Activated CD4-positive, alpha-beta T cell treated with anti-CD3 and anti-CD28 coated beads for 48 hours (primary cell): ENCODE data around the gene INPP4A.

Experiments used
- DNase-seq: peaks from one replicate; pipeline ENCODE4 v3.0.0-alpha.2; 2020

The INPP4A gene

DNA sequence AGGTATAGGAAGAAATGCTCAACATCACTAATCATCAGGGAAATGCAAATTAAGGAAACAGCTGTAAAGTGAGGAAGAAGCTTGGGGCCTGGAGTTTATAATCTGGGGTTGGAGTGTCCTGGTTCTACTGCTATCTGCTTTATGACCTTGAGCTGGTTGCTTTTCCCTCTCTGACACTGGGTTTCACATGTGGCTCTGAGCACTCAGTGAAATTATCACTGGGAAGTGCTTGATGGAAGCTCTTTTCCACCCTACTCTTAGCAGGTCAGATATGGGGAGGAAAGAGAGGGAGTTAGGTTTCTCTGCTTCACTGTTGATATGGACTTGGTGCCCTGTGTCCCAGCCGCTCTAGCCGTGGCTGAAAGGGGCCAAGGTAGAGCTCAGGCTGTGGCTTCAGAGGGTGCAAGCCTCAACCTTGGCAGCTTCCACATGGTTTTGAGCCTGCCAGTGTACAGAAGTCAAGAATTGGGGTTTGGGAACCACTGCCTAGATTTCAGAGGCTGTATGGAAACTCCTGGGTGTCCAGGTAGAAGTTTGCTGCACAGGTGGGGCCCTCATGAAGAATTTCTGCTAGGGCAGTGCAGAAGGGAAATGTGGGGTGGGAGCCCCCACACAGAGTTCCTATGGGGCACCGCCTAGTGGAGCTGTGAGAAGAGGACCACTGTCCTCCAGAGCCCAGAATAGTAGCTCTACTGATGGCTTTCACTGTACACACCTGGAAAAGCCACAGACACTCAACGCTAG lies 52.3 kb downstream of the INPP4A start:
- DNase-seq: no peak

DNA sequence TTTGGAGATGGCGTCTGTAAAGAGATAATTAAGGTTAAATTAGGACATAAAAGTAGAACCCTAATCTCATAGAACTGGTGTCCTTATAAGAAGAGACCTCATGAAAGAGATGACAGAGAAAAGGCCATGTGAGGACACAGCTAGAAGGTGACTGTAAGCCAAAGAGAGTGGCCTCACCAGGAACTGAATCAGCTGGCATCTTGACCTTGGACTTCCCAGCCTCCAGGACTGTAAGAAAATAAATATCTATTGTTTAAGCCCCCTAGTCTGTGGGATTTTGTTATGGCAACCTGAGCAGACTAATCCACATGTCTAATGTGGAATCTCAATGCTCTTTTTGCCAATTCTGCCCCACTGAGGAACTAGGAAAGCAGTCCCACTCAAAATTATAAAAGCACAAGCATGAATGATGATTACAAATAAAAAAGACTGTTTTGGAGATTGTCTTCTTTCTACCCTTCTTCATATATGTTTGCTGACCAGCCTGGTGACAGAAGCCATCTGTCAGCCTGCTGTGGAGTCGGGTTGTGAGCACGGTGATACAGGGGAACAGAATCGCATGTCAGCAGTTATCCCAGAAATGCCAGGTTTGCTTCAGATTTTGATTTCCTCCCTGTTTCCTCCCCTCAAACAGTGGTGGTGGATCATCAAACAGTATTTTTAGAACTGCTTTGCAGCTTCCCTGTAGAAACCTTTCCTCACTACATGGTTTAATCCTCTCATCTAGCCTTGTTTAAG lies 54.2 kb downstream of the INPP4A start:
- no peak for DNase-seq

DNA sequence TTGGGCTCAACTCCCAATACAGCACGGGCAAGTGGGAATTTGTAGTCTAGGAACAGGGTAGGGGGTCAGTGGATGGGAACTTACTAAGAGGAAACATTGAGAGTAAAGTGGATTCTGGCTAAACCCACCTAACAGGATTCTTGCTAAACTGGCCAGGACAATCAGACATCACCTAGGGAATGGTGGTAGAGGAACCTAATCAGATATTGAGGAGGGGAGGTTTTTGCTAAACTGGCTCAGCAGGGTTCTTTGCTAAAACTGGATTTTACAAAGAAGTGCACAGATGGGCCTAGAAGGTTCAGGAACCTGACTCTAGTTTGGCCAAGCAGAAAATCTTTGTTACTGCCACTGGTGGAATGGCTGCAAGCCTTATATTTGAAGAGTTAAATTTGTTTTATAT lies 55.9 kb downstream of the INPP4A start:
- DNase-seq: no peak

DNA sequence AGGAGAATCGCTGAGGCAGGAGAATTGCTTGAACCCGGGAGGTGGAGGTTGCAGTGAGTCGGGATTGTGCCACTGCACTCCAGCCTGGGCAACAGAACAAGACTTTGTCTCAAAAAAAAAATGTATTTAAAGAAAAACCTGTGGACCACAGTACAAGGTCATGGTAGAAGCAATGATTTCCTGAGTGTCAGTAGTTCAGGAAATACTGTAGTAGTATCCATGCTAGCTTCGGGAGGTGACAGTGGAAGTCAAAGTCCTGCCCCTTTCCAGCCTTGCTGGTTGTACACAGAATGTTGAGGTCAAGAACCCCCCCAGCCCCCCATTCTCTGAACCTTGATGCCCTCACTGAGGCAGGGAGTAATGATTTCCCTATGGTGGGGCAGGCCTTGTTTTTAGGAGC lies 56.6 kb downstream of the INPP4A start:
- DNase-seq: no peak

DNA sequence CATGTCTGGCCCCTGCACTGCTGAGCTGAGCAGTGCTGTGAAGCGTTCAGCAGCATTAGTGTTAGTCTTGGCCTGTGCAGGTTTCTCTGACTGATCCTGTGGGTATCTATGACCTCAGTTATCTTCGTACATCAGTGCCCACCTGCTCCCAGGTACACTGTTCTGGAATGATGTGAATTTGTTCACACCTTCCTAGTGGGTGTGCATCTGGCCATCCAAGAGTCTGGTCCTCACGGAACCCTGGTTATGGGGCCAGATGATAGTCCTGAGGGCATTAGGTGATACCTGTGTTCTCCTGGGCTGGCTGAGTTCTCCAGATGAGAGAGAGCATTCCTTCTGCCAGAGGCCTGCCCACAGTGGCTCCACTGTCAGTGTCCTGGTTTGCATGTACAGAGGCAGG lies 57.2 kb downstream of the INPP4A start:
- no peak for DNase-seq

DNA sequence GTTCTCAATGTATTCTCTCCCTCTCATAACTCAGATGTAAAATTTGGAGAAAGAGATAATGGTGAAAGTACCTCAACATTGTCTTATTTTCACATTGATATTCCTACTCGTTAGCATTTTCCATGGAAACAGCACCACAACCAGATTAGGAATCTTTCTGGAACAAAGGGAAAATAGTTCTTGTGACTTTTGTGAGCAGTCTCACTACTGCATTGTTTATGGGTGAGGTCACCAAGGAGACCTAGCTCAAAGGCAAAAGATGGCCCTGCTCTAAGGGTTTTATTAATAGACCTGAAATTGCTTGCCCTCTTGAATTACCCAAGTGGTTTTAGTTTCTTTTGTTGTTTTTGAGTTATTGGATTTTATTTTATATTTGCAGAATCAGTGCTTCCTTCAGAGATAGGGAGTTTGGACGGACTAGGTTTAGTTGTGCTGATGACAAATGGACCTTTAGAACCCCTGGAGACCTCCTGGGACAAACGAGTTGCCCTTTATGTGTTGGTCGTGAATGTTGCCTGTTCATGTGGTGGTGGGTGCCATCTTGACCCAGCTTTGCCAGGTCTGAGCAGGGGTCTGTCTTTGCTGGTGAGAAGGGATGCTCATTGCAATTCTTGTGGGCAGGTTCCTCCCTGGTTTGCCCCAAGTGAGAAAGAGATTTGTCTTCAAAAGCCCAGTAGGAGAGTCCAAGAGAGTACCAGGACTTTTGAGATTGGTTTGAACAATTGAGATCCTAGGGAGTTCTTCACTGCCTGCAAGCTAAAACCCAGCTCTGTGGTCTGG lies 58.1 kb downstream of the INPP4A start:
- DNase-seq: no peak

DNA sequence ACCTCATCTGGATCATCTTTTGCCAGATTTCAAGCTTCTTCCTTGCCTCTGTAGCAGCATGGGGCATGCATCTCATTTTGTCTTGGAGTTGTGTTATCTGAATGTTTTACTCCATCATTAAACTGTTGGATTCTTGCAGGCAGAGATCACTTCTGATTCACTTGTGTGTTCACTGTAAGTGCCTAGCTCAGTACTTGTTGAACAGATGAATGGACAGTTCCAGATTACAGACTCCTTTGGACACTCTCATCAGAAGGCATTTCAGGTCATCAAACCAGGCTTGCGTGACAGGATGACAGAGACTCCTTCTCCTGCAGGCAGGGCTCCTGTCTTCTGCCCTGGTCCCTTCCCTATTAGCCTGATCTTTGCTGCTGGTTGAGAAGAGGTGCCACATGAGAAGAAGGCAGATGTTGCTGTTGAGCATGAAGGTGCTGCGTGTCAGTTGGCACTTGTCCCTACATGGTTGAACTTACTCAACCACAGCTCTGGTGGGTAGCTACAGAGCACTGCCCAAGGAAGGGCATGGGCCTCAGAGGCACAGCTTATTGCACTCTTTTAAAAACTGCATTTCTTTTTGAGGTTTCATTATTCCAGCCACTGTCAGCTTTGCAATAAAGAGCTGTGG lies 58.9 kb downstream of the INPP4A start:
- no peak for DNase-seq

DNA sequence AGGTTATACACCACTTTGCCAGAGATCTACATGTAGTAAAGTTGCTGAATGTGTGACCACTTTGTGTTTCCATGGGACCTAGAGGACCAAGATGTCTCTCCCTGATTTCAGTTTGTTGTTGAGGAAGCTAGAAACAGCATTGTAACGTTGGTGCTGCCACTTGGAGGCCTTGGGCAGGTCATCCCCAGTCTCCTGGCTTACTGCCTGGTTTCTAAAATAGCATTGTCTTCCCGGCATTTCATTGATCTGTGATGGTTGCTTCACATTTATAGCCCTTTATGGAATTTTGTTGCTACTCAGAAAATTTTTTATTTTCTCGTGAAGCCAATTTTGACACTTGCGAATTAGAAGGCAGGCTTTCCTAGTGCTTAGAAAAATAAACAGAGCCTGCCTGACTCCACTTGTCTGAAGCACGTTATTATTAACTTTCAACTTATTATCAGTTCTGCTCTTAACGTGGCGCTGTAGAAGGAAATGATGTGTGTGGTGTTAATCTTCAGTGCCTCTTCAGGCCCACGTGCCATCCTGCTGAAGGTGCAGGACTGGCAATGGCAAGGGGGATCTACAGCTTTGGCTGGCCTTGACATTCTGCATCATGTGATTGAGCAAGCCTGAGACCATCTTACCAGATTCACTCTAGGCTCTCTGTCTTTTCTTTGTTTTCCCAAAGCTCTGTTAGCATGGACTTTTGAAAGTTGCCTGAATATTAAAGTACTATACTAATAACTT lies 59.9 kb downstream of the INPP4A start:
- no peak for DNase-seq

DNA sequence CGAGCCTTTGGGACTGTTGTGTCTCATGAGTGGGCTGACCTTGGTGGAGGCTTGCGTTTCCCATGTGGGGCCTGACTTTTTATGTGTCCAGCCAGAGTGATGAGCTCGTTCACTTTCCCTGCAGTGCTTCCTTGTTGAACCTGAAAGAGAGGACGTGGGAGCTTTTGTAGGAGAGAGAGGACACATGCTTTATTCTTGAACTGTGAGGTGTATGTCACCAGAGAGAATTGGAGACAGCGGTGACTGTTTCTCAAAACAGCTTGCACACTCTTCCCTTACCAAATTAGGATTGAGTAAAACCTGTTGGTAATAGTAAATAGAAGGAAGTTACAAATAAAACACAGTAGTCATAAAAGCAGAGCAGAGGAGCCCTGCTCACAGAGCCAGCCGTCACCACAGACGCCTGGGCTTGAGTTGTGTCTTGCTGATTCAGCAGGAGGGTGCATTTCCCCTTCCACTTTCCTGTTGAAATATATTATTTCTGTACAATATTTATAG lies 60.7 kb downstream of the INPP4A start:
- DNase-seq: peak; percentile 48

DNA sequence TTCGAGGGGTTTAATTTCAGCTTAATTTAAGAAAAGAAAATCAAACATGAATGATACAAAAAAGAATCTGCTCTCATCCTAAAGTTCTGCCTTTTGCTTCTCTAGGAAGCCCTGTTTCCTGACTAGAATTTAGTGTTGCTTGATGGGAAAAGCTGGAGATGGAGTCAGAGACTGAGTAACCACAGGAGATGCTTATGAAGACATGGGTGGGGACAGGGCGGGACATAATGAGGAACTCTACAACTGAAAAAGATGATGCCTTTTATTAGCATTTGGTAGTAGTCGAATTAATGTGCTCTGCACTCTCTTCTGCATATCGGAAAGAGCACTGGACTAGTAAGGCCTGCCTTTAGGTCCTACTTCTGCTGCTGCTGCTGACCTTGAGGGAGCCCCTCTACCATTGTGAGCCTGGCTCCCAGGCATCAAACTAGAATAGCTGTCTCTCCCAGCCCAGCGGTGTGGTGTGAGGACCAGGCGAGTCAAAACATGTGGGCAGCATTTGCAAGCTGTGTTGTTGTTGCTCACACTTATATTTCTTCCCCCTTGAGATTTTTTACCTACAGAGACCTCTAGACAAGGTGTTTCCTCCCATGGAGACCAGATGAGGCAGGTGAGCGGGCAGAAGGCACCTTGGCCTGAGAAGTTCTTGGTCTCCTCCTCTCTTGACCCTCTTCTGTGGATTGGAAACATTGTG lies 61.5 kb downstream of the INPP4A start:
- DNase-seq: no peak

DNA sequence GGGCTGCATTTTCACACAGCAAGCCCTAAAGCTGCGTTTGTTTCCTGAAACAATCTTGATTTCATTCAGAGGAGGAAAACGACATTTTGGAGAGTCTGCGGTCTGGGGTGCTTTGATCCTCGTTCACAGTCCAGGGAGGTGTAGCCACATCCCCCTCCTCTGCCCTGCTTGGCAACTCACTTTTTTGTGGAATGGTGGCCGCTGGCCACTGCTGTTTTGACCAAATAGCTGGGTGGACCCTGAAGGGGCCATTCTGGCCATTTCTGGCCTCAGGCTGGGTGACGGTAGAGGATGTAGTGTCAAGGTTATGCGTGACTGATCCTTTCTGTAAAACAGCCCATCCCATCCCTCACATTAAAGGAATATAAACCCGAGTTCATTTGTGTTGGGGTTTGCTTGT lies 62.2 kb downstream of the INPP4A start:
- DNase-seq: no peak

DNA sequence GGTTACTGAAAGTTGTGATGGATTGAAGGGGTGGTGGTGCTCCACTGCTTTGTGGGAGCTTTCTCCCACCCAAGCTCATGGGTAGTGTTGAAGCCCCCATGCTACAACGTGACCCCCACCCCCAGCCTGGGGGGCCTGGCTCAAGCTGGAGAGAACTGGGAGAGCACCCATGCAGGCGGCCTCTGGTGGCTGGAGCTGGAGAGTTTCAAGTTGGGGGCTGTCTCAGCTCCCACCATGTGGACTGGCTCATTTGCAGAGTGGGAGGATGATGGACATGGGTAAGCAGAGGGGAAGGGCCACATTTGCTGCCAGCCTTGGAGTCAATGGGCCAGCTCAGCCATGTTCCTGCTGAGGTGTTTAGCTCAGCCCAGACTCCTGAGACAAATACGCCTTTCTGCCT lies 62.8 kb downstream of the INPP4A start:
- DNase-seq: no peak

DNA sequence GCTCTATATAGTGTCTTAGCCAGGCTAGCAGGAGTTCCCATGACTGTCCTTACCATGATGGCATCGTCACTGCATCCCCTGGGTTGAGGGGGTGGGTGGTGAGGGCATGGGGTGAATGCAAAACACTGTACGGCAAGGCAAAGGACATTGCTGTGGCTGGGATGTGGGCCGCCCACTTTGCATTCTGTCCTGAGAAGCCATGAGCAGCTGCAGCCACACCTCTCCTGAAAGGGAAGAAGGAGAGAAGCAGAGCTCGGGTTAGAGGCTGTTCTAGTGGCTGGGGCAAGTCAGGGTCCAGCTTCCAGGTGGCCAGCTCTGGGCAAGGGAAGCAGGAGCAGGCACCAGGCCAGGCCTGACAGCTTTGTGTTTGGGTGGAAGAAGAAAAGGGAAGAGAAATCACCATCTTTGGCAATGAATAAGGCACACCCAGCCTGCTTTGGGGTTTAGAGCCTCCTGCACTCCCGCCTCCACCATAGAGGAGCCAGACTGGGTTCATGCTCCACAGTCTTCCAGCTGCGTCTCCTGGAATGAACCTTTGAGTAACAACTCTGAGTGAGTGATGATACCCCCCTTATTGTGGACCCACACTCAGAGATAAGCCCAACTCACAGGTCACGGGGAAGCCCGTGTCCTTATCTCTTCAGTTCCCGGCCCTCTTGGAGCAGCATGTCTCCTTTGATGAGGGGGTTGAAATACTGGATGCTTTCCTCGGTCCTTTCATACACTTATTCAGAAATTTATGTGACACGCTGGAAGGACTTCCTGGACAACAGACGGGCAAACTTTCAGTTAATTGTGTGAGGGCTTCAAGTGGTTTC lies 63.4 kb downstream of the INPP4A start:
- no peak for DNase-seq

DNA sequence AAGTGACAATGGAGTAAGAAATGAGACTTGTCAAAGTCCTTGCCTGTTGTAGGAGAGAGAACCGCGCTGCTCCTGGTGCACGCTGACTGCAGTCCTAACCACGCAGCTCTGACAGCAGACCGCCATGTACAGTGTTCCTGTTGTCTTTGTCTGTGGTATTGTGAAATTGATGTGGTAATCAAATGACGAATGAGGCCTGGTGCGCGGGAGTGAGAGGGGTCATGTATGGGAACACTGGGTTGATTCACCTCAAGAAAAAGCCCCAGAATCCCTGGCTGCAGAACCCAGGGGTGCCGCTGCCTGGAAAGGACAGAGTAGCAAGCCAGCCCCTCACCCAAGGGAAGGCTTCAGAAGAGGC lies 64.0 kb downstream of the INPP4A start:
- peak; percentile 82 for DNase-seq

DNA sequence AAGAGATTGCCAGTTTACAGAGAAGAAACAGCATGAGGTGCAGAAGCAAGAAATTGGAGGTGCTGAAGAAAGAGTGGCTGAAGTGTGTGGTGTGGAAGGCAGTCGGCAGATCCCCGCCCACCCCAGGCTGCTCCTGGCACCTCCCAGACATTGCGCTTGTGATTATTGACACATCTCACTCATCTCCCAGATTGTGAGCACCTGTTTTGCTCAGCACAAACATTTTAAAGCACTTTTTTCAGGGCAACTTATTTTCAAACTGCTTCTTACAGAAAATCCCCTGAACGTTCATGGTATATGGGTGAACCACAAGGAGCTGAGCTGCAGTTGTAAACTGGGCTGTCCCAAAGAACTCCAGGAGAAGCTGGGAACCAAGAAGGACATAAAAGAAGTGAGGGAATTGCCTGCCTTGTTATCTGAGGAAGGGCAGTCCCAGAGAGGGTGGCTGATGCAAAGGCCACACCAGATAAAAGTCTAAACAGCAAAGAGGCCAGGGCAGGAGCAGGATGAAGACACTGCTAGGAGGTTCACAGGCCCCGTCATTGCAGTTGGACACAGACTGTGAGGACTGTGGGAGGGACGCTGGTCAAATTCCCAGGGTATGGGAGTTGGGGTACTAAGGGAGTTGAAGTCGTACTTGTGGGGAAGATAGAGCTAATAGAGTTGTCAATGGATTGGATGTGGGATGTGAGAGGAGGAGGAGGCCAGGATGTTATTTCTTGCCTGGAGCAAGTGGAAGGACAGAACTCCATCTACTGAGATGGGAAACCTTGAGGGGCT lies 65.1 kb downstream of the INPP4A start:
- DNase-seq: no peak

DNA sequence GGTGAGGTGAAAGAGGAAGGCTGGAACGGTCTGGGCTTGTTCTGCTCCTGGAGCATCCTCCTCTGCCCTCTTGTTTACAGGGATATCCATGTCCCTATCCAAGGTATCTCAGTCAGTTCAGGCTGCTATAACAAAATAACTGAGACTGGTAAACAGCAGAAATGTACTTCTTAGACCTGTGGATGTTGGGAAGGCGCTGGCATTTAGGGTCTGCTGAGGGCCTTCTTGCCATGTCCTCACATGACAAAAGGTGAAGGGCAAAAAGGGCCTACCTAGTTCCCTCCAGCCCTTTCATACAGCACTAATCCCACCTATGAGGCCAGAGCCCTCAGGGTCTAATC lies 65.6 kb downstream of the INPP4A start:
- DNase-seq: no peak

DNA sequence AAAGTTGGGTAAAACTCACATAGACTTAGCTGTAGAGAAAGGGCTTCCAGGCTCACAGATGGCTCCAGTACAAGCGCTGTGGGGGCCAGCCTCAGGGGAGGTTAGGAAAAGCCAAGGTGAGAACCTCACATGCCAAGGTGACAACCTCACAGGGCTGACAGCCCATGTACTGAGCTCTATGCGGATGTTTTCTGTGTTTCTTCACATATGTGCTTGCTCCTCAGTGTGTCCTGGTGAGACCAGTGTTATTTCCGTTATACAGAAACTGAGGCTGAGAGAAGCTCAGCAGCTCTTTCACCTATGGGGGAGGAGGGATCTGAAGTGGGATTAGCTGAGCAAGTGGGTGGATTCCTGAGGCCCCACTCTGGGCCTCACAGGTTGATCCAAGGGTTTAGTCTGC lies 67.3 kb downstream of the INPP4A start:
- no peak for DNase-seq

DNA sequence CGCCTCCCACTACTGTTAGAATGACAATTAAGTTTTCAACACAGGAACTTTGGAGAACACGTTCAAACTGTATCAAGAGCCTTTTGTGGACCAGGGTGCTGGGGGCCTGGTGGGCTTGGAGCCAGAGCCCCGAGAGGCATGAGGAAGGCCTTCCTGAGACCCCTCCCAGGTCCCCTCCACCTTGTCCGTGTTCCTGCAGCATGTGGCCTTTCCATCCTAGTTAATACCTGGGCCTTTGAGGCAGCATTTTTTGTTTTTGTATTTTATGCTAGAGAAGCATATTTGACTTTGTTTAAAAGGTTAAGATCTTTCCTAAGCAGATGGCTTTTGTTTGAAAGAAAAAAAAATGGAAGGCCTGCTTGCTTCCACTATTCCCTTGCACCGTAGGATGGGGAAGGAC lies 68.0 kb downstream of the INPP4A start:
- DNase-seq: no peak

DNA sequence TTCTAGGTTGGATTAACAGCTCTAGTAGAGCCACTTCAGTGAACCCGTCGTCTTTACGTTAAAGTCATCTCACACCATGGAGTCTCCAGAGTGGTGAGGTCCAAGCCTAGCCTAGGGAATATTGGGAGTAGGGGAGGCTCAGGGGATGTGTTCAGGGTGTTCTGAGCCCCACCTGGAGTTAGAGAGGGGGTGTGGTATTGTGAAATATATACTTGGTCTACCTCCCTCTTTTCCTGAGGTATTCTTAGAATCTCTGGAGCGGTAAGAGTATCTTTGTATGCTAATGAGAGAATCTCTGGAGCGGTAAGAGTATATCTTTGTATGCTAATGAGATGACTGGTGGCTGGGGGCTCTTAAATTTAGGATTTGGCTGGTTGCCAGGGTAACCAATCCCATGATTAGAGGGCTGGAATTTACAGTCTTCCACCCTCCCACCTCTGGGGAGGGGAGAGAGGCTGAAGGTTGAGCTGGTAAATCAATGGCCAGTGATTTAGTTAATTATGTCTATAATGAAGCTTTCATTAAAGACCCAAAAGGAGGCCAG lies 69.5 kb downstream of the INPP4A start:
- no peak for DNase-seq

DNA sequence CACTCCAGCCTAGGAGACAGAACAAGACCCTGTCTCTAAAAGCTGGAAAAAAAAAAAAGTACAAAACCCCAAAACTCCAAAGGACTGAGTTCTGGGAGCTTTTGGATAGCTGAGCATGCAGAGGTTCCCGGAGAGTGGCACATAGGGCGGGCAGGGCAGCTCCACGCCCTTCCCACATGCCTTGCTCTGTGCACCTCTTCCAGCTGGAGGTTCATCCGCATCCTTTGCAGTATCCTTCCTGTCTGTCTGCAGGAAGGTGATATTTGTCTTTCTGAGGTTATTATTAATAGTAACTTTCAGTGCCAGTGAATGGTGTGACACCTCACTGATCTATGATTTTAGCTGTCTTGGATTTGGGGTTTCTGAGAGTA lies 70.2 kb downstream of the INPP4A start:
- DNase-seq: no peak
